DMS53 (cell line): ENCODE data around the gene C10orf62.
"Not testable (repeated sequence)": the region's sequence is repeated elsewhere in the genome, so short reads cannot be mapped to it uniquely, and the experiment has no call there.

Source experiments
- DNase-seq: peaks from one replicate; lab custom pipeline; 2025; lab: John Stamatoyannopoulos, UW

Gene C10orf62, protein sequence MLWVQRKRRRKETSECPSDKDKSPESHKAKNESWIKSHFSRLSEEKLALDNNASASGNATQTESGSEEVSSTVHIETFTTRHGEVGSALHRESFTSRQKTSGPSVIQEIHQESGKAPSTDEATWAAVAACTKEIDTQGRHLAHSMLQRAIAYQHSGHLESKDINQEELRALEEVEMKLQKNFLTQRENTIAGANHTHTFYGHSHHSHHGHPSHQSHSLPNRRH

DNA sequence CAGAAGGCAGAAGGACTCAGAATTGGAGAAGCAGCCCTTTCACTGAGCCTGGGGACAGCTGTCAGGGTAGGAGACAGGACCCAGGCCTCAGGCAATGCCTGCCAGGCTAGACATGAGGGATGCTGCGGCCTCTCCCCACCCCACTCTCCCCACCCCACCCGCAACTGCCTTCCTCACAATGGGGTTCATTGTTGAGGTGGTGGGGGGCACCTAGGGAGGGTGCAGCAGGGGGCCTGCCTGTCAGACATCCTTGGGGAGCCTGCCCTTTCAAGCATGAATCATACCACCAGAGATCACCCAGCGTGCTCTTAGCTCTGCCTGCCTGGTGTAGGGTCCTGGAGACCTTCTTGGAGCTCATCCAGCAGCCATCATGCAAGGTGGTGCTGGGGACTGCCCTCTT, at the start of gene C10orf62:
TSS of gene C10orf62 (plus strand) at position 243 of the 400 bp plus-strand sequence. CDS start 177 bp downstream, outside the sequence.
- no peak for DNase-seq

DNA sequence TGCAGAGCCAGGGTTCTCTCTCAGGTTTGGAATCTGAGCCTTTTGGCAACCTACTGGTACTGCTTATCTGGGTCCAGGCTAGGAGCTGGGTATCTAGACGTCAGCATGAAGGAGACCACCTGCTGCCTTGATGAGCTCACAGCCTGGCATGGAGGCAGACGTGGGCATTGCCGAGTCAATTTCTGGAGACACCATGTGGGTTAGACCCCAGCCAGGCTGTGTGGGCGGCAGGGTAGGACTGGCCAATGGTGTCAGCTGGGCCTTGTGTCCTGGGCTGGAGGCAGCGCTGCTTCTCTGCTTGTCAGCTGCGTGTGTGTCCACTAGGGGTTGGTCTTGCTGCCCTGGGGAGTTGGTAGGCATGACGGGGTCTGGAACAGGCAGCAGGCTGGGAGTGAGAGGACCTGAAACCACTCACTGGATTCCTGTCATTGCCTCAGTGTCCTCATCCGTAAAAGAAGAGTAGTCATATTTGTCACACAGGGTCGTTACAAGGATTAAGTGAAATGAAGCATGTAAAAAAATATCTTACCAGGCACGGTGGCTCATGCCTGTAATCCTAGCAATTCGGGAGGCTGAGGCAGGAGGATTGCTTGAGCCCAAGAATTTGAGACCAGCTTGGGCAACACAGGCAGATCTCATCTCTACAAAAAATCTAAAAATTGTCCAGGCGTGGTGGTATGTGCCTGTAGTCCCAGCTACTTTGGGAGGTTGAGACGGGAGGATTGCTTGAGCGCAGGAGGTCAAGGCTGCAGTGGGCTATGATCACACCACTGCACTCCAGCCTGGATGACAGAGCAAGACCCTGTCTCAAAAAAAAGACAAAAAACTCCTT, 48.6 kb upstream of the C10orf62 start:
- no peak for DNase-seq

DNA sequence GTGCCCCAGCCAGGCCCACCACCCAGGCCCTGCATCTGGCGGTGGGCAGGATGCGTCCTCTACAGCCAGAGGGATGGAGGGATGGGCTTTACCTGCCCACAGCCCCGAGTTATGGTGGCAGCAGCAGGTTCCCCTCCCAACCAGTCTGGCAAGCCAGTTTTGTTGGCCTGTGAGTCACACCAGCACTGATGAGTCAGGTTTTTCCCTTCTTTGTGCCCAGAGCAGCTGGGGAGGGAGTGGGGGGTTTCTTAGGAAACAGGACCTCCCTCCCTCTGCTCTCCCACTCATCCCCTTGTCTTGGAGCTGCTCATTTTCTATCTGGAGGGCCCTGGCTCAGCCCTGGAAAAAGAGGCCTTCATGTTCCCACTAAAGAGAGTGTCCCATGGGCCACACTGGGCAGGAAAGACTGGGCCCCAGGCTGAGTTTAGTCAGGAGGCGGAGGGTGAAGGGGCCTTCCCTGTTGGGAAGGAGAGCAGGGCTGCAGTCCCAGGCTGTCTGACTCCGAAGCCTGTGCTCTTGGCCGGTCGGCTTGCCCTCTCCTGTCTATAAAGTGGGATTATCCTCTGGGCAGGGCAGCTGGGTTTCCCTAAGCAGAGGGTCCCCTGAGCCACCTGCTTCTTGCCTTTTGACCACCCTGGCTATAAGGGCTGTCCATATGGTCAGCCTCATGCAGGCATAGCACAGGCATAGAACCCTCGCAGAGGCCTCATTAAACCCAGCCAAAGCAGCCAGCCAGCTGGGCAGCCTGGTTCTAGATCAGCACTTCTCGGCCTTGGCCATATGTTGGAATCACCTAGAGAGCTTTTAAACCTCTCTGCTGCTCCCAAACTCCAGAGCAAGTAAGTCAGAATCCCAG, 47.1 kb upstream of the C10orf62 start:
- peak; percentile 94 for DNase-seq

DNA sequence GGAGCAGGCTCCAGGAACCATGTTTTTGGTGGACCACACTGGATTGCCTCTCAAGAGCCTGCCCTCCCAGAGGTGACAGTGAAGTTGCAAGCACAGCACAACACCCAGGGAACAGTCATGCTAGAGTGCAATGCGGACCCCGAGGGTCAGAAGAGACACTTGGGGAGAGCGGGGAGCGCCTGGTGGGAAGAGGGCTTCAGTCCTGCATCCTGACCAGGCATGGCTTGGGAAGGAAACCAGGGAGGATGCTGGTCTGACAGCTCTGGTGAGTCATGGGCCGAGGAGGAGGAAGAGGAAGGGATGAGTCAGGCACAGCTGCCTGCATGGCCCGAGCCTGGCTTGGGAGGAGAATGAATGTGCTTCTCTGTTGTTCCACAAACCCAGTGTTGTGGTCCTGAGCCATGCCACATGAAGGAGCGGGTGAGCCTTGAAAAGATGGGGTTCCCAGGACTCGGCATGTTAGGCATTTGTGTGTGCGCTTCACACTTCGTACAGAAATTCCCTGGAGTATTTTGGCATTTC, 46.4 kb upstream of the C10orf62 start:
- DNase-seq, result peak; percentile 95

DNA sequence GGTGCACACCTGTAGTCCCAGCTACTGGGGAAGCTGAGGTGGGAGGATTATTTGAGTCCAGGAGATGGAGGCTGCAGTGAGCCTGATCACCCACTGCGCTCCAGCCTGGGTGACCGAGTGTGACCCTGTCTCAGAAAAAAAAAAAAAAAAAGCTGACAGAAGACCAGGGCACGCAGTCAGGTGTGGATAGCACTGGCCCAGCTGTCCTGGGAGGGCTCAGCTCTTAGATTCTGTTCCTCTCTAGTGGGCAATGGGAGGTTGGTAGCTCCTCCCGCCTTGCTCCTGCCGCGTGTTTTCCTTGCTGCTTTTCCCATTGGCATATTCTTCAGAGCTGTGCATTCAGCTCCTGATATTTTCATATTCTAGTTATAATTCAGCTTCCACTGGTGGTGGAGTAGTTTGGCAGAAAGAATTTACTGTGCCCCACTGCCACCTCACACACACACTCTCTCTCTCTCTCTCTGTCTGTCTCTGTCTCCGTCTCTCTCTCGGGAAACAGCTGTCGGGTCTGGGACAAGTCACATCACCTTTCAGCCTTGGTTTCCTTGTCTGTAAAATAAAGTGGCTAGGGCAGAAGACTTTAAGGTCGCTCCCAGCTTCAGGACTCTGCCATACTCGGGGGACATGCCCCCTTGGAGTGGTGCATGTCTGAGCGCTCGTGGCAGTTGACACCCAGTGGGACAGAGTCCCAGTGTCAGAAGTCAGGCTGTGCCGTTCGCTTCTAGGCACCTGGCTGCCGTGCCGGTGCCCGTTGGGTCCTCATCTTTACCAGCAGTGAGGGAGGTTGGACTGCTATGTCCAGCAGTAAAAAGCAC, 42.9 kb upstream of the C10orf62 start:
- DNase-seq, result no peak

DNA sequence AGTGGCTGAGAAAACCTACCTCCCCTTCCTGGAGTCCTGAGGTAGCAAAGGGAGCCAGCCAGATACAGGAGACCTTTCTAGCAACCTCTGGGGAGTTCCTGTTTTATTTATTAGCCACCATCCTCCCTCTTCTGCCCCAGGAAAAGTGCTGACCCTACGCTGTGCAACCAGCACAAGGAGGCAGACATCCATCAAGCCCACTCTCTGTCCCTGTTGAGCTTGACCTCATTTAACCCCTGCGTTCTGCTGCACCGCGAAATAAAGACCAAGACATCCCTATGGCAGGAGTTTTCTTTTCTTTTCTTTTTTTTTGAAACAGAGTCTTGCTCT, 42.3 kb upstream of the C10orf62 start:
- DNase-seq, result no peak

DNA sequence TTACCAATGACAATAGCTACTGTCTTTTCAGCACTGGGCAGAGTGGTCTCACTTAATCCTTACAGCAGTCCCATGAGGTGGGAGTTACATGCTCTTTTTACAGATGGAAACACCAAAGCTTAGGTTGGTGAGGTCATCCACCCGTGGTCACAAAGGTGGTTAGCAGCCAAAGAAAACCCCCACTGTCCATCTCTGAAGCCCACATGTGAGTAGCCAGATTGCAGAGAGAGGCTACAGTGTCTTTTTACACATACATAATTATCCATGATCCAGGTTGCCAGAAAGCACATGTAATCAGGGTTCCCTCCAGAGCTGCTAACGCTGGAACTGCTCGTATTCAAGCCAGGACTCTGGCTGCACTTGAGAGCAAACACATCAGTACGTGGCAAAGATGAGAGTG, 41.6 kb upstream of the C10orf62 start:
- DNase-seq, result no peak

DNA sequence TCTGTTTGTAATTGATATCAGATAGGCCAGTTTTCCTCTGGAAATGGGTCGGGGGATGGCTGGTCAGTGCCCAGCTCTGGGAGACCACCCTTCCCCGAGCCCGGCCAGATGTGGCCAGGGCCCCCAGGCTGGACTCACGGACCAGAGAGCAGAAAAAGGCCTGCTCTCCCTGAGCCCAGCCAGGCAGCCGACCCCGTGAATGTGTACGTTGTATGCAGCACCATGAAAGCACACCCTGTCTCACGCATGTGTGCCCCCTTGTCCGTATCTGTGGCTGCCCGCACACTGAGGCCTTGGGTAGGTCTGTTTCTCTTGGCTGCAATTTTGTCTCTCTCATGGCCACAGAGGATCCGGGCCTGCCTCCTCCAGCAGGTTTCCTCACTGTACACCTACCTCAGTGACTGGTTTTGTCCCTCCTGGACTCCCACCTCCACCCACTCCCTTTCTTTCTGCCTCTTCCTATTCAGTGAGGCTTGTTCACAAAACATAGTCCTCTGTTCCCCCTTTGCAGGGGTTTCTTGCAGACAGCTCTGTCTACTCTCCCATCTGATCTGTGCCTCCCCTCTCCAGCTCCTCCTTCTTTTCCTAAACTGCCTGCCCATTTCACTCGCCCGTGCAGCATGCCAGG, 40.6 kb upstream of the C10orf62 start:
- DNase-seq, result no peak

DNA sequence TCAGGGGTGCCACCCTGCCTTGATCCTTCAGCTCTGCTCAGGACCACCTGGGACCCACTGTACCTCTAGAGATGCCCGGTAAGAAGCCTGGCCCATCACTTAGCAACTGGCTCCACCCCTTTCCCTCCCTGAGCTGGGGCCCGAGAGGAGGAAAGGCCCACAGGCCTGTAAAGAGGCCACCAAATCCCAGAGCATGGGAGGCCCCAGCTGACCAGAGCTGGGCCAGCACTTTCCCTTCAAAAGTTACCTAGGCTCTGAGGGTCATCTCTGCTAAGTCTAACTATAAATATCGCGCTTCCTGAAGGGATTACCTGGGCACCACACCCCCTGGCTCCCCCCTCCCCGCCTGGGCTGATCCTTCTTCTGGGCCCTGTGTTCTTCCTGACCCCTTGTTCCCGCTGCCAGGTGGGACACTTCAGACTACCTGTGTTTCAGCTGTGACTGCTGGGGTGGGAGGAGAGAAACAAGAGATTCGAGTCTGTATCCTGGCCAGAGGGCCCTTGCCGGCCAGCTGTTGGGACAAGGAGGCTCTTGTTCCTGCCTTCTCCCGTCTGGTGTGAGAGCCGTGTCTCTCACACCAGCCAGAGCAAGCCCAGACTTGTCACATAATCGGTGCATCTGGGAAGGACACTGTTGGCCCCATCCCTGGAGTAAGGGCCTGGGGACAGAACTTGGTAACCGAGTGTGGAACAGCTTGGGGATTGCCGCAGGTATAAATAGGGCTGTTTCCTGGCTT, 39.8 kb upstream of the C10orf62 start:
- DNase-seq, result peak; percentile 87

DNA sequence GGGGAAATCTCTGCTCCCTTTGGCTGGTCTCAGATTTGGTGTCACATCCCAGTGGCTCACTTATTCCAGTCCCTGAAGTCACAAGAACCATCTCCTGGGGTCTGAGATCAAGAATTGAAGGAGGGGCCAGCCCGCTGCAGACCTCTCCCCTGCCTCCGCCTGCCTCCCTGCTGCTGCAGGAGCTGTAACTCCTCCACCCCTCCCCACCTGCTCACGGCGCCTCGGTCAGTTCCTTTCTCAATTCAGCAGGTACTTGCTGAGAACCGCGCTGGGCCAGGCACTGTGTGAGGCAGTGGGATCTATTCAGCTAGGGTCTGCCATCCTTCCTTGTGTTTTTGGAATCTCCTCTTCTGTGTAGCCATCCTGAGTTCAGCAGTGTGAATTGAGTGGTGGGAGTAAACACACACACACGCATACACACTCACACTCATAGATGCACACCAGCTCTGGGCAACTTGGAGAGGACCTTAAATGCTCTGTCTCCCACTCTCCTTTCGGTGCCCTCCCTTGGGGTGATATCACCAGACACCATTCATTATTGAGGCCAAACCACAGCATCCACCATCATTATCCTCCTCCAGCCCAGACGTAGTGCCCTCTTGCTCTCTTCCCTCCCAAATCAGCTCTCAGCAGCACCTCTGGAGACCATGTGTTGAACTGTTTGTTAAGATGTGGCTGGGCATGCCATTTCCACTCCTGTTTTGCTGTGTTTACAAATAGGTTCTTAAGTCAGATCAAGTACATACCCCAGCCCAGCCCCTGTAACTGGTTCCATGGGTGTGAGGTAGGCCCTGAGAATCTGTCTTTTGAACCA, 39.0 kb upstream of the C10orf62 start:
- peak; percentile 36 for DNase-seq

DNA sequence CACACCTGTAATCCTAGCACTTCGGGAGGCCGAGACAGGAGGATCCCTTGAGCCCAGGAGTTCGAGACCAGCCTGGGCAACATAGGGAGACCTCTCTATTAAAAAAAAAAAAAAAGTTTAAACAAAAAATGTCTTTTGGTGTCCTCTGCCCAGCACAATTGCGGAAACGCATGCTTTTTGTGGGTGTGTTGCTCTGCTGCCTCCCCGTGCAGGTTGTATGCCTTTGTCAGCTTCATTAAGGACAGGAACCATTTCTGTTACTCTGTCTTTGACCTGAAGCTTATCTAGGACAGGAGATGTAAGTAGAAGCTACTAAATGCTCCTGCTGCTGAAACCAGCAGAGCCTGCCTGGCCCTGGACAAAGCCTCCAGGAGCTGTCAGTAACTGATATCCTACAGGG, 38.2 kb upstream of the C10orf62 start:
- DNase-seq, result no peak

DNA sequence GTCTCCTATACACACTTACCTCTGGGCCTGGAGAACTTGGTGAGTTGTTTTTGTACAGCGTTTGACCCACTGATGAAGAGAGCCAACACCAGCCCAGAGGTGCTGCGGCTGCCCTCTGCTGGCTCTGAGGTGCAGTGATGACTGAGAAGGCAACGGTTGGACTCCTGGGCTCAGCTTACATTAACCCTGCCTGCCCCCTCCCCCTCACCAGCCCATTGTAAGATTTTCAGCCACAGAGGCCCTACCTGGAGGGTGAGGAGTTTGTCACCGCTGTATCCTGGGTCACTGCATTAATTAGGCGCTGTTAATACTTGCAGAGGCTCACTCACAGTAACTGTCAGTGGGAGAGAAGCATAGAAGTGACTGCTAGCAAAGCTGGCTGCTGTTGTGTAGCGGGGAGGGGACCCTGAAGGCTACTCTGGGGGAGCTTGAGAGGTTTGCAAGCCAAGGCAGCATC, 35.9 kb upstream of the C10orf62 start:
- peak; percentile 92 for DNase-seq

DNA sequence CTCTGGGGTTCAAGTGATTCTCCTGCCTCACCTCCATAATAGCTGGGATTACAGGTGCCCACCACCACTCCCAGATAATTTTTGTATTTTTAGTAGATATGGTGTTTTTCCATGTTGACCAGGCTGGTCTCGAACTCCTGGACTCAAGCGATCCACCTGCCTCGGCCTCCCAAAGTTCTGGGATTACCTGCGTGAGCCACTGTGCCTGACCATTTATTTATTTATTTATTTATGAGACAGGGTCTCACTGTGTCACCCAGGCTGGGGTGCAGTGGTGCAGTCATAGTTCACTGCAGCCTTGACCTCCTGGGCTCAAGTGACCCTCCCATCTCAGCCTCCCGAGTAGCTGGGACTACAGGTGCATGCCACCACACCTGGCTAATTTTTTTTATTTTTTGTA, 35.2 kb upstream of the C10orf62 start:
- not testable (repeated sequence) for DNase-seq

DNA sequence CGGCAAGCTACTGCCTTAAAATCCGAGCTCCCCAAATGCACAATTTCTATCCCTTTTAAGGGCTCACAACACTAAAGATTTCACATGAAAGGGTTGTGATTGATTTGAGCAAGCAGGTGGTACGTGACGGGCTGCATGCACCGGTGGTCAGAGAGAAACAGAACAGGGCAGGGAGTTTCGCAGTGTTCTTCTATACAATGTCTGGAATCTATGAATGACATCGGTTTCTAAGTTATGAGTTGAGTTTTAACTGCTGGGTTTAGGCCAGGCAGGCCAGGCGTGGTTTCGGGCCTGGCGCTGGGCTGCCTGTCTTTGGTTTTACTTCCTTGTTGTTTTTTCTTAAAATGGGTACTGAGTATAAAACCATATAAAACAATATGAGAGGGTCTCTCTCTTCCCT, 34.0 kb upstream of the C10orf62 start:
- not testable (repeated sequence) for DNase-seq

DNA sequence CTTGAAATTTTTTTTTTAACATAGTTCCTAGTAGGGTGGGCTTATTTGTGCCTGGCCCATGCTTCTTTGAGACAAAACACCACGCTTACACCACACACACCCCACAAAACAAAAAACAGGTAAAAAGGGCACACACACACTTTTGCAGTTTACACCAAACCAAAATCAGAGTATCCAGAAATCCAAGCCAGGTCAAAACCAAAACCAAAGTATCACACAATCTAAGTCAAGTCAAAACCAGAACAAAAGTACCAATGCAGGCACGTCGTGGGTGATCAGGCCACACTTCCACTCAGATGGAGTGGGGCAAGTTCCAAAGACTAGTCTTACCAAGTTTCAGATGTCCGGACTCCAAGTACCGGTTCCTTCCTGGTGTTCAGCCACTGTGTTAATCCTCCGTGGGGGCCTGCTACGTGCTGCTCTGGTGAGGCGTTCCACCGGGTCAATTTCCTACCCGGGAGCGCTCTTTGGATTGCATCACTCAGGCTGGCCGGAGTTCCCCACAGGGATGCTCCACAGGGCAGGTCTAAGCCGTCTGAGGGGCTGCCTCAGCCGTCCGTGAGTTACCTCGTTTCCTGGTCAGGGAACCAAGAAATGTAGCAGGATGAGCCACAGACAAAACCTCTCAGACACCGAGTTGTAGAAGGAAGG, 28.7 kb upstream of the C10orf62 start:
- not testable (repeated sequence) for DNase-seq

DNA sequence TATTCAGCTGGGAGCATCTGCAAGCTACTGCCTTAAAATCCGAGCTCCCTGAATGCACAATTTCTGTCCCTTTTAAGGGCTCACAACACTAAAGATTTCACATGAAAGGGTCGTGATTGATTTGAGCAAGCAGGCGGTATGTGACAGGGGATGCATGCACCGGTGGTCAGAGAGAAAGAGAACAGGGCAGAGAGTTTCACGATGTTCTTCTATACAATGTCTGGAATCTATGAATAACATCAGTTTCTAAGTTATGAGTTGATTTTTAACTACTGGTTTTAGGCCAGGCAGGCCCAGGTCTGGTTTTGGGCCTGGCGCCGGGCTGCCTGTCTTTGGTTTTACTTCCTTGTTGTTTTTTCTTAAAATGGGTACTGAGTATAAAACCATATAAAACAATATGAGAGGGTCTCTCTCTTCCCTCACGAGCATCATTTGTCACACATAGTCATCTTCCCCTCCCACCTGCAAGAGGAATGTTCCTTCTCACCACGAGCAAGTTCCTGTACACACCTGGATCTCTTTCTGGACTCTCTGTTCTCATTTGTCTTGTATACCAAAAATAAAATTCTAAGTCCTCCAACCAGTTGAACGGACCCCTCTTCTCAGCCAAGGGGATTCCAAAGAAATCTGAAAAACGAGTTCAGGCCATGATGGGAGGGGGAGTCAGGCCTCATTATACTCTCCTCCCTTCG, 28.0 kb upstream of the C10orf62 start:
- DNase-seq, result not testable (repeated sequence)

DNA sequence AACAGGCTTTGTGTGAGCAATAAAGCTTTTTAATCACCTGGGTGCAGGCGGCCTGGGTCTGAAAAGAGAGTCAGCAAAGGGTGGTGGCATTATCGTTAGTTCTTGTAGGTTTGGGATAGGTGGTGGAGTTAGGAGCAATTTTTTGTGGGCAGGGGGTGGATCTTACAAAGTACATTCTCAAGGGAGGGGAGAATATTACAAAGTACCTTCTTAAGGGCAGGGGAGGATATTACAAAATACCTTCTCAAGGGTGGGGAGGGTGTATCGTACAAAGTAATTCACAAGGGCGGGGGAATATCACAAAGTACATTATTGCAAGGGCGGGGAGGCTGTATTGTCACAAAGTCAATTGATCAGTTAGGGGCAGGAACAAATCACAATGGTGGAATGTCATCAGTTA, 27.2 kb upstream of the C10orf62 start:
- DNase-seq, result not testable (repeated sequence)

DNA sequence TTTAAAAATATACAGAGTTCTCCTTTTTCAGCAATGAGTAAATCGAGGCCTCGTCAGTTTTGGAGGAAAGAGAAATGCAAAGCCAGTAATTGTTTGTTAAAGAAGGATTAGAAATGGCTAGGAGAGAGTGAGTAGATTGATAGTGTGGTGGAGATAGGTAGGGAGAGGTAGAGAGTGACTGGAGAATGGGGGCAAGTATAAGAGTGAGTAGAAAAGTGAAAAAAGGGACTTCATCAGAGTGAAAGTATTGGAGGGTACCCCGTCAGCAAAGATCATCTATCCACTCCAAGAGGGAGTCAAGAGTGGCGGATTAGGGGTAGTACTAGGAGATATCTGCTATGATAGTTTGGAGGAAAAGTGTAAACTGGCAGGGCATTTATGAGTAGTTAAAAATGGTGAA, 26.2 kb upstream of the C10orf62 start:
- no peak for DNase-seq
